KMS-11 (cell line): ENCODE measurements around the gene MMAB.

Experiments used
- H2AFZ ChIP-seq: fragments of 200-600 bp; sonication (generic); 2 replicates; pipeline ENCODE4 v1.6.1; 2016; ENCODE audit warnings: antibody characterized with exemption, mixed run types, low read depth
- H3K27ac ChIP-seq: fragments of 200-600 bp; sonication (generic); 2 replicates; pipeline ENCODE4 v1.6.1; 2016; ENCODE audit warnings: mild to moderate bottlenecking, mixed run types
- H3K27me3 ChIP-seq: fragments of 200-600 bp; sonication (generic); 2 replicates; pipeline ENCODE4 v1.6.1; 2017; ENCODE audit warnings: mild to moderate bottlenecking, low read depth, mixed run types, moderate library complexity; ENCODE audit not compliant: insufficient read depth
- H3K36me3 ChIP-seq: fragments of 200-600 bp; sonication (generic); 2 replicates; pipeline ENCODE4 v1.6.1; 2017; ENCODE audit warnings: mild to moderate bottlenecking, mixed run types; ENCODE audit not compliant: insufficient read depth
- H3K4me1 ChIP-seq: fragments of 200-600 bp; sonication (generic); 2 replicates; pipeline ENCODE4 v1.6.1; 2016; ENCODE audit warnings: mild to moderate bottlenecking, low read depth, mixed run types; ENCODE audit not compliant: poor library complexity, severe bottlenecking
- H3K4me2 ChIP-seq: fragments of 200-600 bp; sonication (generic); 2 replicates; pipeline ENCODE4 v1.7.0; 2016; ENCODE audit warnings: mild to moderate bottlenecking, mixed run types
- H3K4me3 ChIP-seq: fragments of 200-600 bp; sonication (generic); IDR thresholded peaks from 2 replicates; pipeline ENCODE4 v1.6.1; 2017; ENCODE audit warnings: low read depth, low read length, mixed read lengths; ENCODE audit not compliant: insufficient read depth
- H3K79me2 ChIP-seq: fragments of 200-600 bp; sonication (generic); 2 replicates; pipeline ENCODE4 v1.6.1; 2016; ENCODE audit warnings: low read depth, mixed run types; ENCODE audit not compliant: insufficient read depth
- H3K9ac ChIP-seq: fragments of 200-600 bp; sonication (generic); 2 replicates; pipeline ENCODE4 v1.6.1; 2016; ENCODE audit warnings: mild to moderate bottlenecking, mixed run types
- H4K20me1 ChIP-seq: fragments of 200-600 bp; sonication (generic); 2 replicates; pipeline ENCODE4 v1.6.1; 2016; ENCODE audit warnings: mild to moderate bottlenecking, mixed run types; ENCODE audit not compliant: insufficient read depth
- TF ChIP-seq, protein P1 (sequence below): fragments of 200-600 bp; sonication (generic); conservative IDR thresholded peaks from 2 replicates; pipeline ENCODE4 v1.6.1; 2017; ENCODE audit warnings: low read depth, mild to moderate bottlenecking, antibody characterized with exemption, low read length, moderate library complexity, mixed read lengths

The MMAB gene

DNA sequence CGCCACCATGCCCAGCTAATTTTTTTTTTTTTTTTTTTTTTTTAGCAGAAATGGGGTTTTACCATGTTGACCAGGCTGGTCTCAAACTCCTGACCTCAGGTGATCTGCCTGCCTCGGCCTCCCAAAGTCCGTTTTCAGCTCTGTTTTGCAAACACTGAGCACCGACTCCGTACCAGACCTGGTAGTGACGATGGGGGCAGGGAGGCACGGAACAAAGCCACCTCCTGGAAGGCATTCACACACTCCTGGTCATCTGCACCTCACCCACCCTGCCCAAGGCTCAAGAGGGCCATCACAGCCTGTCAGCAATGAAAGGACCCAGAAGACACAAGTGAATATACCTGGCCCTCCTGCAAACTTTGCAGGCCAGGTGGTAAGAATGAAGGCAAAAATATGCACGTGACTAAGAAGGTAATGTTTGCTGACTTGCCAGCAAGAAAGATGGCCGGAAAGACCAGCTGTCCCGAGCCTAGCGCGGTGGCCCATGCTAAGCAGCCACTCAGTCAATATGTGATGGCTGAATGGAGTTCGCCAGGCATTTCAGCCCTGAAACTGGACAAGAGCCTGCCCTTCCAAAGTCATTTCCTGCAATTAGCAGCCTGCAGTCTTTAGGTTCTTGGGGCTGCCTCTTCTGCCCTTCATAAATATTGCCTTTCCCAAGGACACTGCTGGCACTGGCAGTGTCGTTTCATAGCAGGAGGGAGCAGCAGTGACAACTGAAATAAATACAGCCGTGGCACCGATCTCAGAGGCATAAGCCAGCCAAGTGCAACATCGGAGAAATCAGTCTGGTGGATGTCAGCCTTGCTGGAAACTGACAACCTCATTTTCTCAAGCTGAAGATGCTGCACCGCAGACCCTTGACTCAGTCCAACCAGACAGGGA is 17.6 kb downstream of the MMAB start:
- no peak overlapping the region for H3K9ac ChIP-seq
- H3K27me3 ChIP-seq, result no peaks in the 10 kb centered on the region
- H3K79me2 ChIP-seq, result no peaks in the 10 kb centered on the region
- H3K36me3 ChIP-seq, result no peaks in the 10 kb centered on the region
- H3K27ac ChIP-seq, result no peak overlapping the region
- H3K4me2 ChIP-seq, result no peak overlapping the region
- no peak overlapping the region for H3K4me3 ChIP-seq
- H2AFZ ChIP-seq, result no peak overlapping the region
- TF ChIP-seq, protein P1, sequence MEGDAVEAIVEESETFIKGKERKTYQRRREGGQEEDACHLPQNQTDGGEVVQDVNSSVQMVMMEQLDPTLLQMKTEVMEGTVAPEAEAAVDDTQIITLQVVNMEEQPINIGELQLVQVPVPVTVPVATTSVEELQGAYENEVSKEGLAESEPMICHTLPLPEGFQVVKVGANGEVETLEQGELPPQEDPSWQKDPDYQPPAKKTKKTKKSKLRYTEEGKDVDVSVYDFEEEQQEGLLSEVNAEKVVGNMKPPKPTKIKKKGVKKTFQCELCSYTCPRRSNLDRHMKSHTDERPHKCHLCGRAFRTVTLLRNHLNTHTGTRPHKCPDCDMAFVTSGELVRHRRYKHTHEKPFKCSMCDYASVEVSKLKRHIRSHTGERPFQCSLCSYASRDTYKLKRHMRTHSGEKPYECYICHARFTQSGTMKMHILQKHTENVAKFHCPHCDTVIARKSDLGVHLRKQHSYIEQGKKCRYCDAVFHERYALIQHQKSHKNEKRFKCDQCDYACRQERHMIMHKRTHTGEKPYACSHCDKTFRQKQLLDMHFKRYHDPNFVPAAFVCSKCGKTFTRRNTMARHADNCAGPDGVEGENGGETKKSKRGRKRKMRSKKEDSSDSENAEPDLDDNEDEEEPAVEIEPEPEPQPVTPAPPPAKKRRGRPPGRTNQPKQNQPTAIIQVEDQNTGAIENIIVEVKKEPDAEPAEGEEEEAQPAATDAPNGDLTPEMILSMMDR, result no peak
- H4K20me1 ChIP-seq, result no peaks in the 10 kb centered on the region
- H3K4me1 ChIP-seq, result no peaks in the 10 kb centered on the region

DNA sequence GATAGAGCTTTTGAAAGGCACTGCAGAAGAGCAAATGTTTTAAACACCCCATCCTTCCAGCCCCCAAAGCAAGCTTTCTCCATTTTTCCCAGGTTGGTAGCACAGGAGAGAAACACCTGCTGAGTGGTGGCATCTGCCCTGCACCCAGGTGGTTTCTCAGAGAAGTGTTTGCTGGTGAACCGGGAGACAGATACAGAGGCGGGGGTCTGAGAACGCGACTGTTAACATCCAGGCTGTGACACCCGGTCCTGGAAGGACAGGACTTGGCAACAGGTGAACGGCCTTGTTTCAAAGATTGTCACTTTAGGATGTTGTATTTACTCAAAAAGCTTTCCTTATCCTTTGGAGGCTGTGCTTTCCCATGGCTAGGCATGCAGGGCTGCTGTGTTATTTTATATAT is 18.5 kb downstream of the MMAB start:
- TF ChIP-seq, protein P1, result no peak
- no peak overlapping the region for H3K27ac ChIP-seq
- no peaks in the 10 kb centered on the region for H3K79me2 ChIP-seq
- H3K36me3 ChIP-seq, result no peaks in the 10 kb centered on the region
- no peaks in the 10 kb centered on the region for H3K4me1 ChIP-seq
- no peak overlapping the region for H3K9ac ChIP-seq
- H3K27me3 ChIP-seq, result no peaks in the 10 kb centered on the region
- no peak overlapping the region for H3K4me2 ChIP-seq
- no peak overlapping the region for H2AFZ ChIP-seq
- no peak overlapping the region for H3K4me3 ChIP-seq
- no peaks in the 10 kb centered on the region for H4K20me1 ChIP-seq

DNA sequence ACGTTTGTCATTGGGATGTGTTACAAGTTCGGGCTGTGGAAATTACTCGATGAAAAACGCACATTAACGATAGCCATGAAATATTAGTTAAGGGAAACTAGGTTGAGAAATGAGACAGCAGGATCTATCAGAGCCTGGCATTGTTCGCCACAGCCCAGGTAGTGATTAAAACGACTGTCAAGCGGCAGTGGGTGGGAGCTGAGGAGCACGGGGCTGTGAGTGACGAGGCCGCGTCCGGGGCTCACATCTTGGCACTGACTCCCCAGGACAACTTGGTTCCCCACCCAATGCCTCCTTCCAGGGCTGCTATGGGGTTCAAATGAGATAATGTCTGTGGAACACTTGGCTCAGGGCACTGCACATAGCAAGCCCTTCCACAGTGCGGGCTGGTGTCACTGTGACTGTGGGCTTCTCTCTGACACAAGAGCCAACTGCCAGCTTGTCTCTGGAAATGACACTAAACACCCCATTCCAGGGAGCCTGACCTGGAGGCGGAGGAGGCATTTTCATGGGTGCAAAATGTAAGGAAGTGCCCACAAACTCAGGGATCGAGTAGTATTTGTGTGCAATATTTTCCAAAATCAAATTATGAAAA is 19.3 kb downstream of the MMAB start:
- no peaks in the 10 kb centered on the region for H3K27me3 ChIP-seq
- no peaks in the 10 kb centered on the region for H4K20me1 ChIP-seq
- no peaks in the 10 kb centered on the region for H3K79me2 ChIP-seq
- no peaks in the 10 kb centered on the region for H3K36me3 ChIP-seq
- H3K9ac ChIP-seq, result no peak overlapping the region
- H3K27ac ChIP-seq, result no peak overlapping the region
- TF ChIP-seq, protein P1, result no peak
- no peak overlapping the region for H3K4me3 ChIP-seq
- no peak overlapping the region for H2AFZ ChIP-seq
- H3K4me1 ChIP-seq, result no peaks in the 10 kb centered on the region
- no peak overlapping the region for H3K4me2 ChIP-seq

DNA sequence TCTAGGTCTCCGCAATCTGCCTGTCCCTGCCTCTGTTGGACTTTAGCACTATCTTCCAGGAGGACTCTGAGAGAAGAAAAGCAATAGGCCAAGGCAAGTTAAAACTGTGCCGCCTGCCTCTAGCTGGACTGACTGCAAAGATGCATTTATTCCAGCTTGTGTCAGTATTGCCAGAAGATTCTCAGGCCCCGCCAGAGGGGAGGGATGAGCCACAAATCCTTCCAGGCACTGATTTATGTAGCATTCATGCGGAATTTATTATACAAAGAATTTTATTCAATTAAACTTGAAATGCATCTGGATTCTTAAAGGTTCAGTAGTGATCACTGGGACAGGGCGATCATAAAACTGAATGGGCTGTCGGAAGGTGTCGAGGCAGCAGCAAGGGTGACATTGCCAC is 19.8 kb downstream of the MMAB start:
- Histone ChIP-seq H3K9ac (no peak overlapping the region), H3K4me1 (no peaks in the 10 kb centered on the region), H3K27me3 (no peaks in the 10 kb centered on the region), H4K20me1 (no peaks in the 10 kb centered on the region), H3K4me2 (no peak overlapping the region), H3K27ac (no peak overlapping the region), H3K79me2 (no peaks in the 10 kb centered on the region), H2AFZ (no peak overlapping the region), H3K36me3 (no peaks in the 10 kb centered on the region), H3K4me3 (no peak overlapping the region)
- TF ChIP-seq, protein P1, result no peak
